SU-DHL-6 (cell line): ENCODE data around the gene ALKBH5.

ENCODE experiments used
- H2AFZ ChIP-seq: fragments of 200-600 bp; sonication (generic); 2 replicates; pipeline ENCODE4 v1.6.1; 2014; ENCODE audit warnings: low read depth, mild to moderate bottlenecking, moderate library complexity, mixed read lengths, antibody characterized with exemption, low read length; ENCODE audit not compliant: severe bottlenecking
- H3F3A ChIP-seq: fragments of 200-600 bp; shearing (Covaris generic); 2 replicates; pipeline ENCODE4 v1.6.0; 2016; ENCODE audit warnings: antibody characterized with exemption, mild to moderate bottlenecking; ENCODE audit not compliant: insufficient read depth
- H3K27ac ChIP-seq: fragments of 200-600 bp; sonication (generic); 2 replicates; pipeline ENCODE4 v1.5.1; 2016; ENCODE audit warnings: low read depth, mild to moderate bottlenecking, low read length, moderate library complexity, mixed read lengths
- H3K27me3 ChIP-seq: fragments of 200-600 bp; sonication (generic), shearing (Covaris generic); 2 replicates; pipeline ENCODE4 v1.6.0; 2014; ENCODE audit warnings: mild to moderate bottlenecking, low read length
- H3K36me3 ChIP-seq: fragments of 200-600 bp; sonication (generic); 2 replicates; pipeline ENCODE4 v1.6.1; 2014; ENCODE audit warnings: mild to moderate bottlenecking, low read length, mixed read lengths
- H3K4me2 ChIP-seq: fragments of 300-600, 200-600 bp; shearing (Covaris generic), sonication (generic); 2 replicates; pipeline ENCODE4 v1.6.0; 2014; ENCODE audit warnings: low read length, low read depth, mild to moderate bottlenecking; ENCODE audit not compliant: poor library complexity, severe bottlenecking
- H3K4me3 ChIP-seq: fragments of 200-600 bp; sonication (generic); 2 replicates; pipeline ENCODE4 v1.5.1; 2014; ENCODE audit warnings: antibody characterized with exemption, low read length, mild to moderate bottlenecking, mixed read lengths; ENCODE audit not compliant: insufficient read depth, poor library complexity, severe bottlenecking
- H3K79me2 ChIP-seq: fragments of 200-600 bp; sonication (generic); 2 replicates; pipeline ENCODE4 v1.6.1; 2014; ENCODE audit warnings: mild to moderate bottlenecking, low read length, moderate library complexity; ENCODE audit not compliant: insufficient read depth
- H3K9ac ChIP-seq: fragments of 200-600 bp; sonication (generic); 2 replicates; pipeline ENCODE4 v1.7.0; 2014; ENCODE audit warnings: mild to moderate bottlenecking, low read length
- H3K9me2 ChIP-seq: fragments of 200-600 bp; sonication (generic); replicated peaks from 2 replicates; pipeline ENCODE4 v1.6.1; 2014; ENCODE audit warnings: low read length; ENCODE audit not compliant: insufficient read depth
- H3K9me3 ChIP-seq: fragments of 200-600 bp; sonication (generic); 2 replicates; pipeline ENCODE4 v1.6.1; 2014; ENCODE audit warnings: low read length, mixed read lengths; ENCODE audit not compliant: insufficient read depth
- H4K20me1 ChIP-seq: fragments of 200-600 bp; sonication (generic); 2 replicates; pipeline ENCODE4 v1.6.1; 2014; ENCODE audit warnings: low read depth, mild to moderate bottlenecking, antibody characterized with exemption, low read length, moderate library complexity, mixed read lengths
- EZH2phosphoT487 ChIP-seq: fragments of 200-600 bp; sonication (generic), shearing (Covaris generic); conservative IDR thresholded peaks from 2 replicates; pipeline ENCODE4 v1.6.1; 2018; ENCODE audit warnings: mild to moderate bottlenecking, antibody characterized with exemption, low read length, moderate library complexity, mixed read lengths
- TF ChIP-seq, protein P1 (sequence below): fragments of 200-600 bp; sonication (generic); IDR thresholded peaks from one replicate; pipeline ENCODE4 v1.5.1; 2017; ENCODE audit warnings: antibody characterized with exemption, mild to moderate bottlenecking, low read length, moderate library complexity; ENCODE audit not compliant: insufficient read depth, poor library complexity, severe bottlenecking

Gene ALKBH5

DNA sequence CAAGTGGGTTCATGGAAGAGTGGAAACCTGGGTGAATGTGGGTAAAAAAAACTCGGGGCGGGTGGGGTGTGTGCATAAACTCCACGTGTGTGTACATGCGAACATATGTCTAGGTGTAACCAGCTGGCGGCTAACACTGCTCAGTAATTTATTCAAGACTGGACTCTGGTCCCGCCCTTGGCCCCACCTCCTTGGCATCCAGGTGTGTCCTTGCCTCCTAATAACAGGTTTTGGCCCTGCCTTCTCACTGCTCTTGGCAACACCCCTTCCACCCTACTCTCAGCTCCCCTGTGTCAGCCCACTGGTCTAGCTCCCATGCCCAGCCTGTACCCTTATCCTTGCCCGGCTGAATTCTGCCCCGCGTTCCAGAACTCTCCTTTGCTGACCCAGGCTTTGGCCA lies 66.6 kb downstream of the ALKBH5 start:
- Histone ChIP-seq H3K27me3 (no peaks in the 10 kb centered on the region), H3K9ac (no peak overlapping the region), H3K9me3 (no peaks in the 10 kb centered on the region), H2AFZ (no peak overlapping the region), H3K27ac (no peak overlapping the region), H3K36me3 (no peaks in the 10 kb centered on the region), H4K20me1 (no peaks in the 10 kb centered on the region), H3K4me2 (no peak overlapping the region), H3K4me3 (no peak overlapping the region), H3K79me2 (no peaks in the 10 kb centered on the region), H3K9me2 (no peaks in the 10 kb centered on the region), H3F3A (no peaks in the 10 kb centered on the region)
- TF ChIP-seq, protein P1, sequence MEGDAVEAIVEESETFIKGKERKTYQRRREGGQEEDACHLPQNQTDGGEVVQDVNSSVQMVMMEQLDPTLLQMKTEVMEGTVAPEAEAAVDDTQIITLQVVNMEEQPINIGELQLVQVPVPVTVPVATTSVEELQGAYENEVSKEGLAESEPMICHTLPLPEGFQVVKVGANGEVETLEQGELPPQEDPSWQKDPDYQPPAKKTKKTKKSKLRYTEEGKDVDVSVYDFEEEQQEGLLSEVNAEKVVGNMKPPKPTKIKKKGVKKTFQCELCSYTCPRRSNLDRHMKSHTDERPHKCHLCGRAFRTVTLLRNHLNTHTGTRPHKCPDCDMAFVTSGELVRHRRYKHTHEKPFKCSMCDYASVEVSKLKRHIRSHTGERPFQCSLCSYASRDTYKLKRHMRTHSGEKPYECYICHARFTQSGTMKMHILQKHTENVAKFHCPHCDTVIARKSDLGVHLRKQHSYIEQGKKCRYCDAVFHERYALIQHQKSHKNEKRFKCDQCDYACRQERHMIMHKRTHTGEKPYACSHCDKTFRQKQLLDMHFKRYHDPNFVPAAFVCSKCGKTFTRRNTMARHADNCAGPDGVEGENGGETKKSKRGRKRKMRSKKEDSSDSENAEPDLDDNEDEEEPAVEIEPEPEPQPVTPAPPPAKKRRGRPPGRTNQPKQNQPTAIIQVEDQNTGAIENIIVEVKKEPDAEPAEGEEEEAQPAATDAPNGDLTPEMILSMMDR = no peak
- no peak for TF ChIP-seq EZH2phosphoT487

DNA sequence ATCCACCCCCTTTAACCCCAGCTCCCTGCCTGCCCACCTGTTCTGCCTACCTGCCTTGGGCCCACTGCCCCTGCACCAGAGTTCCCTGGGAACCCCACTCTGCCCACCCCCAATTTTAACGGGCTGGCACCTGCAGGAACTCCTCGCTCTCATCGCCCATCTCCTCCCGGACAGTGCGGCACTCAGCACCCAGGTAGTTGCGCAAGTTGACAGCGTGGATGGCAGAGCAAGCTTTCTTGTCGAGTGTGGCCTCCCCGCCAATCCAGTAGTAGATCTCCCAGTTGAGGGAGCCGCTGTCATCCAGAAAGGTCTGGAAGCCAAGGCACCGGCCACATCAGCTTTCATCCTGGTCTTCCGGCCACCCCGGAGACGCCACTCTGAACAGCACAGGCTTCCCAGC lies 67.1 kb downstream of the ALKBH5 start:
- Histone ChIP-seq H3F3A (no peaks in the 10 kb centered on the region), H3K9ac (no peak overlapping the region), H2AFZ (no peak overlapping the region), H3K4me3 (no peak overlapping the region), H3K36me3 (no peaks in the 10 kb centered on the region), H3K9me2 (no peaks in the 10 kb centered on the region), H3K27me3 (no peaks in the 10 kb centered on the region), H3K79me2 (no peaks in the 10 kb centered on the region), H3K4me2 (no peak overlapping the region), H3K9me3 (no peaks in the 10 kb centered on the region), H3K27ac (no peak overlapping the region), H4K20me1 (no peaks in the 10 kb centered on the region)
- TF ChIP-seq EZH2phosphoT487 = no peak
- TF ChIP-seq, protein P1 = no peak

DNA sequence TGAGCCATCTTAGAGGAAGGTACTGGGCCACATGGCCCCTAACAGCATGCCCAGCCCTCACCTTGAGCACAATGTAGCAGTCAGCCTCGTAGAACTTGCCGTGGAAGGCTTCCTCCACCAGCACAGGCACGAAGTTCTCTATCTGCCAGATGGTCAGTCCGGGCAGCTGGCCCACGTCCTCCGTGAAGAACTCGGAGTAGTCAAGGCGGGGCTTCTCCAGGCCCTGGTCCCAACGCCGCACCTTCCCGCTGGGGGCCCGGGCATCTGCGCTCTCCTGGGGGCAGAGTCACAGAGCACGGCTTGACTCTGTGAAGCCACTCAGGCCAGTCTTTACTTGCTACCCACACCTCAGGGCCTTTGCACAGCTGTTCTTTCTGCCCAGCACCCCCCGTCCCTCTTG lies 67.6 kb downstream of the ALKBH5 start:
- no peak for TF ChIP-seq EZH2phosphoT487
- TF ChIP-seq, protein P1 = no peak
- no peak overlapping the region for H3K9ac ChIP-seq
- H3K27me3 ChIP-seq = no peaks in the 10 kb centered on the region

More for the DNA sequence above, 67.6 kb downstream of the ALKBH5 start:
- Histone ChIP-seq H3K79me2 (no peaks in the 10 kb centered on the region), H3F3A (no peaks in the 10 kb centered on the region), H3K9me2 (no peaks in the 10 kb centered on the region), H3K27ac (no peak overlapping the region), H2AFZ (no peak overlapping the region), H4K20me1 (no peaks in the 10 kb centered on the region), H3K4me3 (no peak overlapping the region), H3K36me3 (no peaks in the 10 kb centered on the region), H3K4me2 (no peak overlapping the region), H3K9me3 (no peaks in the 10 kb centered on the region)
